Kidney epithelial cell (primary cell): Measurements from ENCODE around the gene CD79B. TPM values are rescaled to one million over a fixed set of nuclear protein-coding genes. Genes with fewer than 3 reads are reported as not detected.

Experiments used
- DNase-seq: peaks from one replicate; pipeline ENCODE4 v3.0.0-alpha.2; 2010; ENCODE audit warnings: low read depth
- H3K27me3 ChIP-seq: 2 replicates; pipeline ENCODE4 v1.6.0; 2011; ENCODE audit warnings: low read length; ENCODE audit not compliant: control insufficient read depth, insufficient read depth
- H3K36me3 ChIP-seq: 2 replicates; pipeline ENCODE4 v1.5.1; 2011; ENCODE audit warnings: low read length; ENCODE audit not compliant: control insufficient read depth, insufficient read depth
- H3K4me3 ChIP-seq: 2 replicates; pipeline ENCODE4 v1.5.1; 2011; ENCODE audit warnings: low read depth, mild to moderate bottlenecking, control low read depth, low read length
- CTCF ChIP-seq: IDR thresholded peaks from 2 replicates; pipeline ENCODE4 v1.5.1; 2011; ENCODE audit warnings: mild to moderate bottlenecking, moderate library complexity, low read length, control low read depth, inconsistent platforms; ENCODE audit not compliant: insufficient read depth, poor library complexity, severe bottlenecking
- total RNA-seq: library from RNA; depleted of rRNA; stranded (reverse); fragments of >200 nt; gene quantifications from 2 replicates; pipeline ENCODE4 v1.2.3, GENCODE V29; 2015

CD79B gene
- total RNA-seq, 1 donor from 2014 or later: not detected

GRCh38 chr17:63960006-63960405 is 27.9 kb upstream of the CD79B start:
- no peak for DNase-seq
- peaks cover 15% of the 10 kb centered on the region for H3K27me3 ChIP-seq
- H3K36me3 ChIP-seq: no peaks in the 10 kb centered on the region
- TF ChIP-seq CTCF: no peak
- H3K4me3 ChIP-seq: no peak overlapping the region

- Histone ChIP-seq H3K27me3 (peaks cover 20% of the 10 kb centered on the region), H3K4me3 (no peak overlapping the region), H3K36me3 (no peaks in the 10 kb centered on the region)
- DNase-seq: no peak
- no peak for TF ChIP-seq CTCF
Observed at GRCh38 chr17:63956296-63956920, 24.3 kb upstream of the CD79B start.

GRCh38 chr17:63955791-63956190 is 23.7 kb upstream of the CD79B start:
- Histone ChIP-seq H3K27me3 (peaks cover 20% of the 10 kb centered on the region), H3K36me3 (no peaks in the 10 kb centered on the region), H3K4me3 (no peak overlapping the region)
- no peak for DNase-seq
- TF ChIP-seq CTCF: no peak

- H3K27me3 ChIP-seq: peaks cover 18% of the 10 kb centered on the region
- H3K4me3 ChIP-seq: no peak overlapping the region
- DNase-seq: no peak
- no peaks in the 10 kb centered on the region for H3K36me3 ChIP-seq
- TF ChIP-seq CTCF: no peak
Observed at GRCh38 chr17:63955232-63955631, 23.1 kb upstream of the CD79B start.

GRCh38 chr17:63954402-63955063 is 22.4 kb upstream of the CD79B start:
- no peaks in the 10 kb centered on the region for H3K36me3 ChIP-seq
- no peak overlapping the region for H3K4me3 ChIP-seq
- TF ChIP-seq CTCF: no peak
- no peak for DNase-seq
- H3K27me3 ChIP-seq: peaks cover 14% of the 10 kb centered on the region
